ENCODE results near the gene NFRKB.

The NFRKB gene

DNA sequence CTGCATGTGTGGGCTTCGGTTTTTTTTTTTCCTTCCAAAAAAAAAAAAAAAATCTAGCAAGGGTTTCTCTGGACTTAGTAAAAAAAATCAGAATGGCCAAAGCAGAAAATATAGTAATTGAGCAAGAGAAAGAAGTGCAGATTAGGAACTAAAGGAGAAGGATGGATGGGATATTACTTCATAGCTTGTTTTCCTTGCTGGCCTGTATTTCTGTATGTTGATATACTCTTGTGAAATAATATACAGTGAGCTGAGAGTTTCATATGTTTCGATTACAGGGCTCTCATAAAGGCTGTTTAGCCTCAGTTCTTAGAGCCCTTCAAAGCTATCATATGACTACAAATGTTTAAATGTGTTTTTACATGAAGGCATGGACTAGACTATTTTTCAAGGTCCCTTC is 34.3 kb upstream of the NFRKB start:
- POLR2A ChIA-PET, result no interaction called here
- CTCF ChIA-PET, result interaction anchor here (12.9 kb wide), 1 partner anchor 199 kb away, joined by 264 read pairs; no protein-coding TSS in a partner anchor
- no peak for DNase-seq (ENCODE audit: extremely low spot score)
- TF ChIP-seq, protein P1, sequence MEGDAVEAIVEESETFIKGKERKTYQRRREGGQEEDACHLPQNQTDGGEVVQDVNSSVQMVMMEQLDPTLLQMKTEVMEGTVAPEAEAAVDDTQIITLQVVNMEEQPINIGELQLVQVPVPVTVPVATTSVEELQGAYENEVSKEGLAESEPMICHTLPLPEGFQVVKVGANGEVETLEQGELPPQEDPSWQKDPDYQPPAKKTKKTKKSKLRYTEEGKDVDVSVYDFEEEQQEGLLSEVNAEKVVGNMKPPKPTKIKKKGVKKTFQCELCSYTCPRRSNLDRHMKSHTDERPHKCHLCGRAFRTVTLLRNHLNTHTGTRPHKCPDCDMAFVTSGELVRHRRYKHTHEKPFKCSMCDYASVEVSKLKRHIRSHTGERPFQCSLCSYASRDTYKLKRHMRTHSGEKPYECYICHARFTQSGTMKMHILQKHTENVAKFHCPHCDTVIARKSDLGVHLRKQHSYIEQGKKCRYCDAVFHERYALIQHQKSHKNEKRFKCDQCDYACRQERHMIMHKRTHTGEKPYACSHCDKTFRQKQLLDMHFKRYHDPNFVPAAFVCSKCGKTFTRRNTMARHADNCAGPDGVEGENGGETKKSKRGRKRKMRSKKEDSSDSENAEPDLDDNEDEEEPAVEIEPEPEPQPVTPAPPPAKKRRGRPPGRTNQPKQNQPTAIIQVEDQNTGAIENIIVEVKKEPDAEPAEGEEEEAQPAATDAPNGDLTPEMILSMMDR (IDR thresholded peaks at IDR 0.05; ENCODE audit: control extremely low read depth, extremely low read depth, low read depth, missing control alignments), result no peak

DNA sequence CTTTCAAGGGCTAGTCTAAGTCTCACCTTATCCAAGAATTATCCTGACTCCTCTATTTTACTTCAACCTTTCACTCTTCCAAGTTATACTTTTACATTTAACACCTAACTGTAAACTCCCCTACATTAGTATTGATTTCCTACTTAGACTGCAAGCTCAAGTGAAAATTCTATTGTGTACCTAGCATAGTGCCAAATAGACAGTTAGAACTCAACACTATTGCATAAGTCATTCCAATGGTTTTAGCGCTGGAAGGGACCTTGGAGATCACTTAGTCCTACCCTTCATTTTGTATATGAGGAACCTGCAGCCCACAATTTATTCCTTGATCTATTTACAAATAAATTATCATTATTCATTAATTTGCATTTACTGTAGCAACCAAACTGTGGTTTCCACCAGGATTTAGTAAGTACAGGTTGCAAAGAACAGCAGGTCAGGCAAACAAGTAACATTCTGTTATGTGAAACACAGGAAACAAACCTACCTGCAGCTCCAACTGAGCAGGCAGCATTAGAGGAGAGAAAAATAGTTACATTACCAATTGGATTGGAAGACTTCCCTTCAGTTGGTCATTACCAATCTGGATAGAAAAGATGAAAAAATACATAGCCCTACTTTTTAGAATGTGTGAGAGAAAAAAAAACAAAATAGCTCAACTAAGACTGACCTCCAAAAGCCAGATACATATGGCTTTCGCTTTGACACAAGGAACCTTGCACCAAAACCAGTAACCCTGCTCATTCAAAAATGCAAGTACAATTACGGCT is 33.7 kb upstream of the NFRKB start:
- DNase-seq (ENCODE audit: extremely low spot score), result no peak
- TF ChIP-seq, protein P1 (IDR thresholded peaks at IDR 0.05; ENCODE audit: control extremely low read depth, extremely low read depth, low read depth, missing control alignments), result no peak
- ChIA-PET POLR2A (no interaction called here), CTCF (interaction anchor here (12.9 kb wide), 1 partner anchor 200 kb away, joined by 264 read pairs; no protein-coding TSS in a partner anchor)

DNA sequence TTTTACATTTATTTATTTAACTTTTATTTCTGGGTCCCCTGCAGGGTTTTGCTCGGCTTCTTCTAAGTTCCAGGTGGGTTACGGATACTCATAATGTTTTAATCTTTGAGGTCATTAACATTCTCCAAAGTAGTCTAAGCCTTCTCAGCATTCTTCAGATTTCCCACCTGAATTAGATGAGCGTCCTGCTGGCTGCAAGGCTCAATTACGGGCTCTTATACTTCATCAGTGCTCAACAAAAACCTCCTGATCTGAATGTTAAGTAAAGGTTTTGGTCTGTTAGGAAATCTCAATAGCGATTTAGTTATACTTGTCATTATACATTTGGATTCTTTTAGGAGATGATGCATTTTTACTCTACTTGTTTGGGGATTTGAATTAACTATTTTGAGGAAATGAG is 27.3 kb upstream of the NFRKB start:
- TF ChIP-seq, protein P1 (IDR thresholded peaks at IDR 0.05; ENCODE audit: control extremely low read depth, extremely low read depth, low read depth, missing control alignments), result no peak
- CTCF ChIA-PET, result interaction anchor here (0.6 to 12.9 kb wide), 21 partner anchors 10 to 413 kb away, joined by 3 to 264 read pairs (median 4); no protein-coding TSS in a partner anchor
- POLR2A ChIA-PET, result no interaction called here
- no peak for DNase-seq (ENCODE audit: extremely low spot score)

DNA sequence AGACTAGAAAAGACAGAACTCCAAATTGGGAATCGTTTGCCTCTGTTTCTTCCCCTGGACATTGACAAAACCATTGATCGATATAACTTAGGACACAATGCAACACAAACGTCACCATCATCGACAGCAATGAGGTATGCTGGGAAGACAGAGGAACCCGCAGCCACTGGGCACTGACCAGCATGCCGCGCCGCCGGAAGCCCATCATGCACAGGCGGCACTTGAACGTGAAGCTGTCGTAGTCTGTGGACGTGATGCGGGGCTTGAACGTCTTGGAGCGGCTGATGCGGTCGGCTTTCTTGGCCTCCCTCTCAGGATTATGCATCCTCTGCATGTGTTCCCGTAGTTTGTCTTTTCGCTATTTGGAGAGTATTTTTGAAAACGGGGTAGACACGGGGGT is 23.0 kb upstream of the NFRKB start:
- no peak for DNase-seq (ENCODE audit: extremely low spot score)
- CTCF ChIA-PET, result interaction anchor here (12.9 kb wide), 1 partner anchor 211 kb away, joined by 264 read pairs; no protein-coding TSS in a partner anchor
- TF ChIP-seq, protein P1 (IDR thresholded peaks at IDR 0.05; ENCODE audit: control extremely low read depth, extremely low read depth, low read depth, missing control alignments), result no peak
- POLR2A ChIA-PET, result no interaction called here

DNA sequence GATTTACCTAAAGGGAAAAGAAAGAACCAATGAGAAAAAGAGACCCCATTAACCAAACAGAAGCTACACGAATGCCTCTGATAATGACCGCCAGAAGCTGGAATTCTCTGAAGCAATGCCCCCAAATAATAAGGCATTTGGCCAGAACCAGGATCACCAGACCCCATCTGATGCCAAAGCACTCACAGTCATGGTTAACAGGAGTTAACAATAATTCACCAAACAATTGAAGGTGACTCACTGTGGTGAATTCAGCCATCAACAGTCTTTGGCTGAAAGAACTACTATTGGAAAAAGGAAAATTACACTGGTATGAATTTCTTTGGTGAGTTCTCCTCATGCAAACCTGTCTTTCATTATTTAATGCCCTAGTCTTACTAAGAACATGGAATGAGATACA is 21.9 kb upstream of the NFRKB start:
- DNase-seq (ENCODE audit: extremely low spot score), result no peak
- ChIA-PET POLR2A (no interaction called here), CTCF (no interaction called here)
- TF ChIP-seq, protein P1 (IDR thresholded peaks at IDR 0.05; ENCODE audit: control extremely low read depth, extremely low read depth, low read depth, missing control alignments), result no peak

DNA sequence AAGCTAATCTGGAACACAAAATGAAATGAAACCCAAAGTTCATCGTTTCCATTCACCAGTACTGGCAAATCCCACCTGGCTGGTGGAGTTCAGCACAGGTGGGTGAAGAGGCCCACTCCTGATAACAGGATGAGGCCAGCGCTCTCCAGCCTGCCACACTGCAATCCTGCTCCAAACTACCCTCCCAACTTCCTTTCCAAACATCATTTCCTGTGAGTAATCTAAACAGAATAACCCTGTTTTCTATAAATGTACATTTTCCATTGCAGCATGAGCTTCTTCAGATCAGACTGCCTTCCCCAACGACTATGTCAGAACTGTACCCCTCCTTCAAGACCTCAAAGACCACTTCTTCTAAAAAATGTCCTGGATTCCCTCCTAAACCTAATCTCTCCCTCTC is 15.9 kb upstream of the NFRKB start:
- DNase-seq (ENCODE audit: extremely low spot score), result no peak
- TF ChIP-seq, protein P1 (IDR thresholded peaks at IDR 0.05; ENCODE audit: control extremely low read depth, extremely low read depth, low read depth, missing control alignments), result no peak
- CTCF ChIA-PET, result interaction anchor here (1.9 to 3.1 kb wide), 3 partner anchors 11 to 221 kb away, joined by 7 to 17 read pairs (median 12); no protein-coding TSS in a partner anchor
- POLR2A ChIA-PET, result no interaction called here
